CD14-positive monocyte (primary cell): Measurements from ENCODE around the gene ITLN1. TPM values are rescaled to one million over a fixed set of nuclear protein-coding genes. Genes with fewer than 3 reads are reported as not detected.
"Not testable (repeated sequence)": the region's sequence is repeated elsewhere in the genome, so short reads cannot be mapped to it uniquely, and the experiment has no call there.

Experiments
- DNase-seq, 3 donors: peaks; one replicate each; pipeline ENCODE4 v3.0.0-alpha.2; 2011 to 2022
- H2AFZ ChIP-seq: 2 replicates; pipeline ENCODE4 v1.6.0; 2012; ENCODE audit warnings: mild to moderate bottlenecking, low read depth, low read length, inconsistent platforms; ENCODE audit not compliant: insufficient read depth, poor library complexity, severe bottlenecking
- H3K27ac ChIP-seq, 2 donors: 1 replicate in 1 of 2; 2 replicates in 1 of 2; pipeline ENCODE4 v1.5.1; 2012 to 2013; ENCODE audit warnings: low read length in 2 of 2, control low read depth in 1 of 2, inconsistent platforms in 1 of 2, low read depth in 1 of 2, mild to moderate bottlenecking in 1 of 2
- H3K27me3 ChIP-seq, 2 donors: one replicate each; pipeline versions ENCODE4 v1.6.0 to v1.6.1; 2011 to 2013; ENCODE audit warnings: low read length in 2 of 2; ENCODE audit not compliant: control insufficient read depth in 2 of 2, insufficient read depth in 2 of 2
- H3K36me3 ChIP-seq, 2 donors: replicated peaks in 1 of 2; 1 replicate in 1 of 2; 2 replicates in 1 of 2; pipeline versions ENCODE4 v1.5.1 to v1.6.1; 2012 to 2013; ENCODE audit warnings: low read length in 2 of 2, control low read depth in 1 of 2, inconsistent platforms in 1 of 2, mild to moderate bottlenecking in 1 of 2; ENCODE audit not compliant: insufficient read depth in 2 of 2, control insufficient read depth in 1 of 2
- H3K4me1 ChIP-seq, 2 donors: 1 replicate in 1 of 2; 2 replicates in 1 of 2; pipeline versions ENCODE4 v1.5.1 to v1.6.1; 2012 to 2013; ENCODE audit warnings: low read length in 2 of 2, control low read depth in 1 of 2, inconsistent platforms in 1 of 2, mild to moderate bottlenecking in 1 of 2, moderate library complexity in 1 of 2; ENCODE audit not compliant: insufficient read depth in 2 of 2, control insufficient read depth in 1 of 2
- H3K4me2 ChIP-seq: replicated peaks from 2 replicates; pipeline ENCODE3; 2012; ENCODE audit warnings: low read length, moderate library complexity, mild to moderate bottlenecking; ENCODE audit not compliant: poor library complexity, severe bottlenecking; ENCODE audit errors: extremely low read depth
- H3K4me3 ChIP-seq, 3 experiments: fragments of 200-600 bp in 1 of 3; sonication (generic) in 1 of 3; replicated peaks in 1 of 3; 1 replicate in 2 of 3; 2 replicates in 1 of 3; pipeline ENCODE4 v1.5.1; 2011 to 2013; ENCODE audit warnings: low read length in 3 of 3, mild to moderate bottlenecking in 3 of 3, control low read depth in 2 of 3, low read depth in 2 of 3, inconsistent platforms in 1 of 3, moderate library complexity in 1 of 3
- H3K79me2 ChIP-seq: 2 replicates; pipeline ENCODE4 v1.6.0; 2012; ENCODE audit warnings: mild to moderate bottlenecking, control low read depth, inconsistent platforms, low read length, moderate library complexity; ENCODE audit not compliant: insufficient read depth
- H3K9ac ChIP-seq: 2 replicates; pipeline ENCODE4 v1.6.0; 2017; ENCODE audit warnings: low read length, mild to moderate bottlenecking; ENCODE audit not compliant: insufficient read depth, poor library complexity, severe bottlenecking
- H3K9me3 ChIP-seq, 2 donors: replicated peaks in 1 of 2; 1 replicate in 1 of 2; 2 replicates in 1 of 2; pipeline versions ENCODE4 v1.5.1 to v1.6.1; 2012 to 2013; ENCODE audit warnings: low read length in 2 of 2, control low read depth in 1 of 2; ENCODE audit not compliant: control insufficient read depth in 1 of 2, insufficient read depth in 1 of 2
- H4K20me1 ChIP-seq: 2 replicates; pipeline ENCODE4 v1.6.0; 2012; ENCODE audit warnings: mild to moderate bottlenecking, low read length, control low read depth, moderate library complexity; ENCODE audit not compliant: insufficient read depth
- H3K27ac Mint-ChIP-seq, 7 donors: one replicate each; pipeline ENCODE4 v1.8.0; 2020; ENCODE audit warnings: mild to moderate bottlenecking in 7 of 7, mixed read lengths in 7 of 7, moderate library complexity in 6 of 7, inconsistent platforms in 2 of 7
- H3K27me3 Mint-ChIP-seq, 3 donors: one replicate each; pipeline ENCODE4 v1.8.0; 2021 to 2022; ENCODE audit warnings: low read depth in 3 of 3, mild to moderate bottlenecking in 3 of 3, mixed read lengths in 3 of 3, moderate library complexity in 3 of 3, inconsistent platforms in 1 of 3
- H3K36me3 Mint-ChIP-seq, 2 donors: one replicate each; pipeline ENCODE4 v1.8.0; 2020; ENCODE audit warnings: mixed read lengths in 2 of 2, inconsistent platforms in 1 of 2, mild to moderate bottlenecking in 1 of 2
- H3K4me1 Mint-ChIP-seq: one replicate; pipeline ENCODE4 v1.8.0; 2020; ENCODE audit warnings: mild to moderate bottlenecking, mixed read lengths
- H3K4me3 Mint-ChIP-seq, 2 donors: one replicate each; pipeline ENCODE4 v1.8.0; 2020; ENCODE audit warnings: mild to moderate bottlenecking in 2 of 2, mixed read lengths in 2 of 2, moderate library complexity in 1 of 2
- H3K9me3 Mint-ChIP-seq, 7 donors: one replicate each; pipeline ENCODE4 v1.8.0; 2020 to 2022; ENCODE audit warnings: mixed read lengths in 7 of 7, mild to moderate bottlenecking in 6 of 7, moderate library complexity in 6 of 7, inconsistent platforms in 2 of 7
- CTCF ChIP-seq: fragments of 200-600 bp; IDR thresholded peaks from one replicate; pipeline ENCODE4 v1.8.0; 2022; ENCODE audit warnings: antibody characterized with exemption, mild to moderate bottlenecking
- WGBS: methylation state at CpG from one replicate; pipeline ENCODE4 v1.1.5; 2013; ENCODE audit warnings: missing lambda C conversion rate; ENCODE audit not compliant: insufficient coverage; 5-methylcytosine and 5-hydroxymethylcytosine counted together
- intact Hi-C, 2 donors: fragments of 100-400 bp; cut with micrococcal nuclease; formaldehyde crosslinking; loops; one replicate each; pipeline versions ENCODE4 v1.15.0 to v1.15.1; 2023
- polyA plus RNA-seq, 3 donors: library from polyadenylated mRNA; depleted of rRNA in 1 of 3; unstranded in 2 of 3; stranded (reverse) in 1 of 3; fragments of 300-500 nt in 2 of 3; fragments of >200 nt in 1 of 3; fragmentation: Illumina TruSeq in 2 of 3; gene quantifications; 1 replicate in 2 of 3; 2 replicates in 1 of 3; pipeline ENCODE4 v1.2.3, GENCODE V29; 2012 to 2021

The ITLN1 gene
- polyA plus RNA-seq, 3 donors: 1.2 to 1.6 (median 1.3) TPM

DNA sequence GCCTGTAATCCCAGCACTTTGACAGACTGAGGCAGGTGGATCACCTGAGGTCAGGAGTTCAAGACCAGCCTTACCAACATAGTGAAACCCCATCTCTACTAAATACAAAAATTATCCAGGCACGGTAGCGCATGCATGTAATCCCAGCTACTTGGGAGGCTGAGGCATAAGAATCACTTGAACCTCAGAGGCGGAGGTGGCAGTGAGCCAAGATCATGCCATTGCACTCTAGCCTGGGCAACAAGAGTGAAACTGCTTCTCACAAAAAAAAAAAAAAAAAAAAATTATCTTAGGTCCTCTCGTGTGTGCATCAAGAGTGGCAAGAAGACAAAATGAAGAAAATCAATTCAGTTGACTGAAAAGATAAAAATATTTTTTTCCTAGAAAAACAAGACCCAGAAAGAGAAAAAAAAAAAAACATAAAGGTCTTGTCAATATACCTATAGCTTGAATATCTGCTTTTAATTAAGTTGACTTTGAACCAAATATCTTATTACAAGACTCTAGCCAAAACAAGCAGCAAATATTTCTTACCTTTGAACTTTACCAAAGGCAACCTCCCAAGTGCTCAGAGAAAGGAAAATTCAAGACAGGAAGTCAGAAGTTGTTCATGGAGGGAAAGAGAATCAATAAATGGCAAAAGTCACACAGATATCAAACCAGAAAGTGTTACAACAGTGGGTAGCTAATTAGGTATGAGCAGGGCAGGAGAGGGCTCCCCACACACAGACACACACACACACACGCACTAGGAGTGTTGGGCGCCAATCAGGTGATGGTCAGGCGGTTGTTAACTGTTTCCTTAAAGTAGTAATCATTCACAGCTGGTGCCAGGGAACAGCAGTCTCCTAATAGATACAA, 40.0 kb upstream of the ITLN1 start:
- H4K20me1 ChIP-seq: no peaks in the 10 kb centered on the region
- no peak for DNase-seq
- WGBS: 90% methylated on average over 2 of the region's 7 CpGs
- H3K36me3 ChIP-seq: no peaks in the 10 kb centered on the region
- no peaks in the 10 kb centered on the region for H3K4me1 ChIP-seq
- H2AFZ ChIP-seq: no peak overlapping the region
- H3K4me3 Mint-ChIP-seq: no peak overlapping the region
- H3K27me3 ChIP-seq: no peaks in the 10 kb centered on the region
- H3K27me3 Mint-ChIP-seq: peaks cover 1 to 7% (median 4%) of the 10 kb centered on the region in 3 donors
- intact Hi-C loops: no loop called here
- no peak overlapping the region for H3K4me2 ChIP-seq
- H3K9ac ChIP-seq: no peak overlapping the region
- no peak overlapping the region for H3K27ac Mint-ChIP-seq
- no peak for TF ChIP-seq CTCF
- peaks cover 13 to 46% of the 10 kb centered on the region in 2 donors for H3K9me3 ChIP-seq
- H3K4me3 ChIP-seq: no peak overlapping the region
- H3K4me1 Mint-ChIP-seq: no peaks in the 10 kb centered on the region
- H3K36me3 Mint-ChIP-seq: no peaks in the 10 kb centered on the region
- no peak overlapping the region for H3K27ac ChIP-seq
- peaks cover 25 to 68% (median 45%) of the 10 kb centered on the region in 7 donors for H3K9me3 Mint-ChIP-seq
- H3K79me2 ChIP-seq: no peaks in the 10 kb centered on the region

DNA sequence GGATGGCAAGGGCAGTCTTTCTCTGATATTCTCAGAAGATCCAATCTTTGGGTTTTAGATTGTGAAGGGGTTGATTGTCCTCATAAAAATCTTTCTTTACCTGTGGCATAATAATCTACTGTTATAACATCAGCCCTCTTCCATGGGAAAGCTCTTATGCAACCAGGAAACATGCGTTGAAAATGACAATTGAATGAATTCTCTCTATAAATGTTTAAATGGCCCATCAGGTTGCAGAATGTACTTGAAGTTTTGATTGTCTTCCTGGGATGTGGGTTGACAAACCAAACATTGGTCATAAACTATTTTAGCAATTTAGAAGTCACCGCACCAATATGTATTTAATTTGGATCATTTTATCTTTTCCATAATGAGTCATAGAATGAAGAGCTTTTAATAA, 31.7 kb upstream of the ITLN1 start:
- H3K4me3 ChIP-seq: no peak overlapping the region
- no peaks in the 10 kb centered on the region for H3K4me1 ChIP-seq
- H3K4me2 ChIP-seq: no peak overlapping the region
- no peak for DNase-seq
- peaks cover 5 to 17% (median 10%) of the 10 kb centered on the region in 7 donors for H3K9me3 Mint-ChIP-seq
- no CpG with 5 or more reads among the region's 2 CpGs for WGBS
- H3K27ac Mint-ChIP-seq: no peak overlapping the region
- H3K36me3 ChIP-seq: no peaks in the 10 kb centered on the region
- H2AFZ ChIP-seq: no peak overlapping the region
- intact Hi-C loops: no loop called here
- no peaks in the 10 kb centered on the region for H3K27me3 ChIP-seq
- no peaks in the 10 kb centered on the region for H3K79me2 ChIP-seq
- no peak overlapping the region for H3K4me3 Mint-ChIP-seq
- H3K9ac ChIP-seq: no peak overlapping the region
- no peaks in the 10 kb centered on the region for H3K36me3 Mint-ChIP-seq
- no peaks in the 10 kb centered on the region for H4K20me1 ChIP-seq
- TF ChIP-seq CTCF: no peak
- H3K27ac ChIP-seq: no peak overlapping the region
- peaks cover 0 to 6% (median 4%) of the 10 kb centered on the region in 3 donors for H3K27me3 Mint-ChIP-seq
- H3K9me3 ChIP-seq: peaks cover 0 to under 1% of the 10 kb centered on the region in 2 donors
- no peaks in the 10 kb centered on the region for H3K4me1 Mint-ChIP-seq

GRCh38 chr1:160913229-160913628, 28.2 kb upstream of the ITLN1 start:
- H3K79me2 ChIP-seq, H3K27me3 Mint-ChIP-seq, H3K27ac Mint-ChIP-seq, H3K36me3 Mint-ChIP-seq, DNase-seq, H3K36me3 ChIP-seq, H3K4me3 Mint-ChIP-seq, H3K4me1 Mint-ChIP-seq, H3K27me3 ChIP-seq, H2AFZ ChIP-seq, H4K20me1 ChIP-seq, H3K4me2 ChIP-seq, H3K9me3 ChIP-seq, H3K4me1 ChIP-seq, H3K9me3 Mint-ChIP-seq, H3K27ac ChIP-seq, H3K4me3 ChIP-seq, H3K9ac ChIP-seq, intact Hi-C loops: not testable (repeated sequence)
- WGBS: 91% methylated on average over 5 of the region's 6 CpGs
